ENCODE data around the gene ZCCHC7.

Gene ZCCHC7

DNA sequence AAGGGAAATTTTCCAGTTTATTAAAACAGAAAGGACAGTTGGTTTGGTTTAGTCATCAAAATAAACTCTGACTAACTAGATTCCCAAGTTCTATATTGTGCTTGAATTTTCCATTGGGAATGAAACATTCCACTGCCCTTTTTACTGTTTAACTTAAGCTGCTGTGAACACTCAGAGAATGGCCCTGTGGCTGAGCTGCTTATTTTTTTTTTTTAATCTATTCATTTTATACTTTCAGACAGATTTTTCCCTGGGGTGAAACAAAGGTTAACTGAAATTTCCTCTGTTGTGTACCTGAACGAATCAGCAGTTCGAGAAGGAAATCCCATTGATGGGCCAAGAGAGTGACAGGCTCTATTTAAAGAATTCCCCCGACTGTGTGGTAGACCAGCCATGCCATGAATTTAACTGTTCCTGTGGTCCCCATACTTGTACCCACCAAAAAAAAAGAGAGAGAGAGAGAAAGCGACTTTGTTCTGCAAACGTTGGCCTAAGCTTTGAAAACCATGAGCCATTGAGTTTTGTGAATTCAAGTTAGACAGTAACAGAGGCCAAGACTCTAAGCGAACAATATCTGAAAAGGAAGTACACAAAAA, 163.5 kb downstream of the ZCCHC7 start:
- Histone ChIP-seq H3K4me3 (replicated peaks; ENCODE audit: low read depth, low read length) (peak overlapping the region; percentile 17; the same call in 1 of the 2 replicates), H3K36me3 (ENCODE audit: control insufficient read depth, insufficient read depth, low read length) (no peaks in the 10 kb centered on the region), H3K27me3 (replicated peaks; ENCODE audit: control insufficient read depth, insufficient read depth, low read length) (no peaks in the 10 kb centered on the region)
- peak; percentile 44 for DNase-seq (ENCODE audit: extremely low read depth, insufficient read length)
- TF ChIP-seq, protein P1, sequence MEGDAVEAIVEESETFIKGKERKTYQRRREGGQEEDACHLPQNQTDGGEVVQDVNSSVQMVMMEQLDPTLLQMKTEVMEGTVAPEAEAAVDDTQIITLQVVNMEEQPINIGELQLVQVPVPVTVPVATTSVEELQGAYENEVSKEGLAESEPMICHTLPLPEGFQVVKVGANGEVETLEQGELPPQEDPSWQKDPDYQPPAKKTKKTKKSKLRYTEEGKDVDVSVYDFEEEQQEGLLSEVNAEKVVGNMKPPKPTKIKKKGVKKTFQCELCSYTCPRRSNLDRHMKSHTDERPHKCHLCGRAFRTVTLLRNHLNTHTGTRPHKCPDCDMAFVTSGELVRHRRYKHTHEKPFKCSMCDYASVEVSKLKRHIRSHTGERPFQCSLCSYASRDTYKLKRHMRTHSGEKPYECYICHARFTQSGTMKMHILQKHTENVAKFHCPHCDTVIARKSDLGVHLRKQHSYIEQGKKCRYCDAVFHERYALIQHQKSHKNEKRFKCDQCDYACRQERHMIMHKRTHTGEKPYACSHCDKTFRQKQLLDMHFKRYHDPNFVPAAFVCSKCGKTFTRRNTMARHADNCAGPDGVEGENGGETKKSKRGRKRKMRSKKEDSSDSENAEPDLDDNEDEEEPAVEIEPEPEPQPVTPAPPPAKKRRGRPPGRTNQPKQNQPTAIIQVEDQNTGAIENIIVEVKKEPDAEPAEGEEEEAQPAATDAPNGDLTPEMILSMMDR (IDR thresholded peaks at IDR 0.05; ENCODE audit: insufficient read depth, low read length, poor library complexity, severe bottlenecking), result no peak

- Histone ChIP-seq H3K36me3 (ENCODE audit: control insufficient read depth, insufficient read depth, low read length) (no peaks in the 10 kb centered on the region), H3K27me3 (replicated peaks; ENCODE audit: control insufficient read depth, insufficient read depth, low read length) (no peaks in the 10 kb centered on the region), H3K4me3 (replicated peaks; ENCODE audit: low read depth, low read length) (peak overlapping the region; percentile 20; the same call in 1 of the 2 replicates)
- TF ChIP-seq, protein P1 (IDR thresholded peaks at IDR 0.05; ENCODE audit: insufficient read depth, low read length, poor library complexity, severe bottlenecking), result no peak
- DNase-seq (ENCODE audit: extremely low read depth, insufficient read length), result no peak
Observed at GRCh38 chr9:37284636-37285035, 164.3 kb downstream of the ZCCHC7 start.

DNA sequence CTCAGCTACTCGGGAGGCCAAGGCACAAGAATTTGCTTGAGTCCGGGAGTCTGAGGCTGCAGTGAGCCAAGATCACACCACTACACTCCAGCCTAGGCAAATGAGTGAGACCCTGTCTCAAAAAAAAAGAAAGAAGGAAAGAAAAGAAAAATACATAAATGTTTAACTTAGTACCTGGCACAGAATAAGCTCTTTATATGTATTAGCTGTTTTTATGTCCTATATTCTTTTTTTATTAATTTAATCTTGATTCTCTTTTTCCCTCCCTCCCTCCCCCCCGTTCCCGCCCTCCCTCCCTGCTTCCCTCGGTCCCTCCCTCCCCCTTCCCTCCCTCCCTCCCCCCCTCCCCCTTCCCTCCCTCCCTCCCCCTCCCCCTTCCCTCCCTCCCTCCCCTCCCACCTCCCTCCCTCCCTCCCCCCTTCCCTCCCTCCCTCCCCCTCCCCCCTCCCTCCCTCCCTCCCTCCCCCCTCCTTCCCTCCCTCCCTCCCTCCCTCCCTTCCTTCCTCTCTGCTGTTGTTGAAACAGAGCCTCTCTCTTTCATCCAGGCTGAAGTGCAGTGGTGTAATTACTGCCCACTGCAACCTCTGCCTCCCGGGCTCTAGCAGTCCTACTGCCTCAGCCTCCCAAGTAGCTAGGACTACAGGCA, 166.3 kb downstream of the ZCCHC7 start:
- no peak for DNase-seq (ENCODE audit: extremely low read depth, insufficient read length)
- Histone ChIP-seq H3K4me3 (replicated peaks; ENCODE audit: low read depth, low read length) (no peak overlapping the region), H3K27me3 (replicated peaks; ENCODE audit: control insufficient read depth, insufficient read depth, low read length) (no peaks in the 10 kb centered on the region), H3K36me3 (ENCODE audit: control insufficient read depth, insufficient read depth, low read length) (no peaks in the 10 kb centered on the region)
- TF ChIP-seq, protein P1 (IDR thresholded peaks at IDR 0.05; ENCODE audit: insufficient read depth, low read length, poor library complexity, severe bottlenecking), result no peak

DNA sequence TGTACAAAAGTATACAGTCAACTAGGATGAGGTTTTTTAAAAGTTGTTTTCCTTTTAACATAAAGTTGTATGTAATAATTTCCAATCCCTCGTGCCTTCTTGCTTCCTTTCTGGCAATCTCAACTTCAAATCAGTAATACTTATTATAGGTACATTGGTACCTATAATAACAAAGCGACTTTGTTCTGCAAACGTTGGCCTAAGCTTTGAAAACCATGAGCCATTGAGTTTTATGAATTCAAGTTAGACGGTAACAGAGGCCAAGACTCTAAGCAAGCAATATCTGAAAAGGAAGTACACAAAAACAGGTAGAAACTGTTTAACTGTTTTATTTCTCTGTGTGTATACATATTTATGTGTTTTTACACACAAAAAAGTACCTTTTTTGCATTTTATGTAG, 166.9 kb downstream of the ZCCHC7 start:
- no peaks in the 10 kb centered on the region for H3K27me3 ChIP-seq (replicated peaks; ENCODE audit: control insufficient read depth, insufficient read depth, low read length)
- TF ChIP-seq, protein P1 (IDR thresholded peaks at IDR 0.05; ENCODE audit: insufficient read depth, low read length, poor library complexity, severe bottlenecking), result no peak
- DNase-seq (ENCODE audit: extremely low read depth, insufficient read length), result no peak
- H3K36me3 ChIP-seq (ENCODE audit: control insufficient read depth, insufficient read depth, low read length), result no peaks in the 10 kb centered on the region
- no peak overlapping the region for H3K4me3 ChIP-seq (replicated peaks; ENCODE audit: low read depth, low read length)

DNA sequence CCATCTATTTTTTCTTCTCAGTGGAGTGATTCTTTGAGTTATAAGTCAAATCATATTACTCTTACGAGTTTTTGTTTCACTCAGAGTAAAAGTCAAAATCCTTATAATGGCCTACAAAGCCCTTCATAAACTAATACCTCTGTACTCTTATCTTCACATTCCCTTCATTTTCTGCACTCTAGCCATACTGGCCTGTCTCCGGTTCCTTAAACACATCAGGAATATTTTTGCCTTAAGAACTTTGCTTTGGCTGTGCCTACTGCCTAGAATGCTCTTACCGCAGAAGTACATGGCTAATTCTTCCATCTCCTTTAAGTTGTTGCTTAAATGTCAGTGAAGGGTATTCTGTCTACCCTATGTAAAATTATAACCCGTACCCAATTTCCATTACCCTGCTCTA, 169.3 kb downstream of the ZCCHC7 start:
- Histone ChIP-seq H3K36me3 (ENCODE audit: control insufficient read depth, insufficient read depth, low read length) (no peaks in the 10 kb centered on the region), H3K4me3 (replicated peaks; ENCODE audit: low read depth, low read length) (peak overlapping the region; percentile 43; the same call in 1 of the 2 replicates), H3K27me3 (replicated peaks; ENCODE audit: control insufficient read depth, insufficient read depth, low read length) (no peaks in the 10 kb centered on the region)
- TF ChIP-seq, protein P1 (IDR thresholded peaks at IDR 0.05; ENCODE audit: insufficient read depth, low read length, poor library complexity, severe bottlenecking), result no peak
- DNase-seq (ENCODE audit: extremely low read depth, insufficient read length), result no peak
